ENCODE data around the gene ZNF512. TPM values are rescaled to one million over a fixed set of nuclear protein-coding genes. Genes with fewer than 3 reads are reported as not detected.

Gene ZNF512
- total and polyA plus RNA-seq, 2 of the 13 experiments (the other 11 are each of a cell fraction or from before 2014, with no cell fraction given) = 29.8 to 31.0 TPM

- no peak; the same call in 1 of the 2 replicates for TF ChIP-seq PBX3 (CRISPR knock-in tag; IDR thresholded peaks at IDR 0.05; ENCODE audit: borderline replicate concordance)
- no peak for TF ChIP-seq ZNF33B (CRISPR knock-in tag; IDR thresholded peaks at IDR 0.05)
- TF ChIP-seq ATF6 (CRISPR knock-in tag; conservative IDR thresholded peaks at IDR 0.05) = no peak
- TF ChIP-seq ZNF432 (CRISPR knock-in tag; IDR thresholded peaks at IDR 0.05; ENCODE audit: borderline replicate concordance) = no peak
- TF ChIP-seq JUN (CRISPR knock-in tag; IDR thresholded peaks at IDR 0.05) = no peak
- TF ChIP-seq MAFK (conservative IDR thresholded peaks at IDR 0.05 in 1 of 2, IDR thresholded peaks at IDR 0.05 in 1 of 2; ENCODE audit: low read length in 2 of 2) = no peak
- TF ChIP-seq GLMP (CRISPR knock-in tag; IDR thresholded peaks at IDR 0.05; ENCODE audit: borderline replicate concordance) = no peak; the same call in 1 of the 2 replicates
- TF ChIP-seq KLF6 (CRISPR knock-in tag; IDR thresholded peaks at IDR 0.05) = 0 out of 2 replicates have a peak, but pooled peaks have one; percentile 88
- TF ChIP-seq MTERF4 (CRISPR knock-in tag; IDR thresholded peaks at IDR 0.05) = no peak; the same call in 1 of the 2 replicates
- TF ChIP-seq GABPA (IDR thresholded peaks at IDR 0.05; ENCODE audit: low read depth, low read length) = peak; percentile 82
- TF ChIP-seq GABPA (CRISPR knock-in tag; IDR thresholded peaks at IDR 0.05; ENCODE audit: low read depth) = peak; percentile 97
- peak; percentile 26; the same call in 1 of the 2 replicates for TF ChIP-seq ZNF761 (CRISPR knock-in tag; conservative IDR thresholded peaks at IDR 0.05)
- peak; percentile 82; the same call in 1 of the 2 replicates for TF ChIP-seq NFKB2 (CRISPR knock-in tag; IDR thresholded peaks at IDR 0.05; ENCODE audit: borderline replicate concordance)
- TF ChIP-seq ATF4 (CRISPR knock-in tag; IDR thresholded peaks at IDR 0.05) = peak; percentile 52 to 59; a peak in 2 of 4 replicates
- no peak for TF ChIP-seq NFIC (IDR thresholded peaks at IDR 0.05; ENCODE audit: low read length)
- no peak; the same call in 1 of the 2 replicates for TF ChIP-seq HCFC1 (IDR thresholded peaks at IDR 0.05; ENCODE audit: low read depth, low read length)
- TF ChIP-seq ZNF776 (CRISPR knock-in tag; IDR thresholded peaks at IDR 0.05) = no peak; the same call in 1 of the 2 replicates
- peak; percentile 48; the same call in 1 of the 2 replicates for TF ChIP-seq ZNF784 (CRISPR knock-in tag; IDR thresholded peaks at IDR 0.05; ENCODE audit: borderline replicate concordance)
- no peak for TF ChIP-seq RNF2 (conservative IDR thresholded peaks at IDR 0.05; ENCODE audit: low read depth)
- no peak for TF ChIP-seq ZNF484 (CRISPR knock-in tag; IDR thresholded peaks at IDR 0.05; ENCODE audit: borderline replicate concordance, low read depth)
- TF ChIP-seq ZNF121 (CRISPR knock-in tag; IDR thresholded peaks at IDR 0.05) = no peak
- no peak for TF ChIP-seq ZNF775 (CRISPR knock-in tag; IDR thresholded peaks at IDR 0.05; ENCODE audit: borderline replicate concordance)
Observed at GRCh38 chr2:27582695-27583389, at the start of gene ZNF512 (continued).
